ENCODE measurements around the gene FHAD1.

FHAD1 gene

DNA sequence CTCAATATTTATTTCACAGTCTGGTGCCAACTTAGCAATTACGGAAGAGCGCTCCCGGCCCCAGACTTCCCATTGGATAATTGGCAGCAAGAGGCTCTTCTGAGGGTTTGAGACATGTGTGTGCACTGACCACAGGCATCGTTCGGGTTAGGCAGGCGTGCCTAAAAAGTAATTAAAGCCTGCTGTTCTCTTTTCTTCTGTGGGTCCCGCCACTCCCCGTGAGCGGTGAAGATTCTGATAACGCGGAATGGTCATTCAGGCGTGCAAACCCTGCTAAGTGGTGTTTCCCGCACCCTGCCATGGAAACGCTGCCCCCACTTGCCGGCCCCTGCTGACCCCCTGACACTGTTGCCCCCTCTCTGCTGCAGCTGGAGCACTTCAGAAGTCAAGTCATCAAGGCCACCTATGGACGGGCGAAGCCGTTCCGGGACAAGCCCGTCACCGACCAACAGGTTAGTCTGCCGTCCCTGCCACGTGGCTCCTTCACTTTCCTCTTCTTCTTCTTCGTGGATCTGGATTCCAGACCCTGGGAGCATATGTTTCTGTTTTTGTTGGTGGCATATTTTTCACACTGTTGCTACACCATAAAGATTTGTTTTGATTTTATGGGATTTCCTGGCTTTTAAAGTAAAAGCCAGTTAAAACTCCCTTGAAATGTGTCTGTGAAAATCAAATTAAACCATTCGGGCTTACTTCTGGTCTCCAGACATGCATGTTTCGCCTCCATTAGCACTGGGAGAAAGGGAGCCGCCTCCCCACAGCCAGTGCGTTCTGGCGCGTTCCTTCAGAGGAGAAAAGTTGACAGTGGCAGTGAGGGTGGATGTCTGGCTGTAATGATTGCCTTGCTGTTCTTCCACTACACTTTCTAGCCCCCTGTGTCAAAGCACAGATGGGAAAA, 79.9 kb downstream of the FHAD1 start:
- DNase-seq (ENCODE audit: low read depth, low spot score) = no peak

DNA sequence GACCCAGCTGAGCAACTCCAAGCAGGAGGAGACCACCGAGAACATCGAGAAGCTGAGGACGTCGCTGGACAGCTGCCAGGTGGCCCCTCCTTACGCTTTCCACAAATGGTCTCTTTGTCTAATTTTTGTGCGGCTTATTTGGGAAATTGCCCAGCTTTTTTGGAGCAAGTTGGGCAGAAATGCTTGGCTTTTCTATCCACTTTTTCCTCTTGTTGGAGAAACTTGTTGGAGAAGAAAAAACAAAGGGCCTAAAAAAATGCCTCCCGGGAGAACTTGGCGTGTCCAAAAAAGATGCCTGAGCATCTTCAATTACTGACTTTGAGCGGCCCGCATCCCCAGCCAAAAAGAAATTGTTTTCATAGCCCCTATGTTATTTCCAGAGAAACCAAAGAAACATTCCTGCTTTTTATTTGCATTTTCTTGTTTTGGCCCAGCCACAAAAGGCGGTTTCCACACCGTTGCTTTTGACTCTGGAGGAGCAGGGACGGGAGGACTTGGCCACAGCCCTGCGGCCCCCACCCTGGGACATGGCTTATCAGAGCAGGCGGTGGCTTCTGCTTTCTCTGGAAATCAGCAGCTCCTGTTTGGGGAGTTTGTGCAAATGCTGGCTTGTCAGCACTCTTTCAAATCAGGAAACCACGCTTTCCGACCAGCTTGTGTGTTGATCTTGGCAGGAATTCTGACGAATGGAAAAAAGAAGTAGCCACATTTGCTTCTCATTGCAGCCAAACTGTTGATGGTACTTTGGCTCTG, 81.5 kb downstream of the FHAD1 start:
- DNase-seq (ENCODE audit: low read depth, low spot score) = no peak

DNA sequence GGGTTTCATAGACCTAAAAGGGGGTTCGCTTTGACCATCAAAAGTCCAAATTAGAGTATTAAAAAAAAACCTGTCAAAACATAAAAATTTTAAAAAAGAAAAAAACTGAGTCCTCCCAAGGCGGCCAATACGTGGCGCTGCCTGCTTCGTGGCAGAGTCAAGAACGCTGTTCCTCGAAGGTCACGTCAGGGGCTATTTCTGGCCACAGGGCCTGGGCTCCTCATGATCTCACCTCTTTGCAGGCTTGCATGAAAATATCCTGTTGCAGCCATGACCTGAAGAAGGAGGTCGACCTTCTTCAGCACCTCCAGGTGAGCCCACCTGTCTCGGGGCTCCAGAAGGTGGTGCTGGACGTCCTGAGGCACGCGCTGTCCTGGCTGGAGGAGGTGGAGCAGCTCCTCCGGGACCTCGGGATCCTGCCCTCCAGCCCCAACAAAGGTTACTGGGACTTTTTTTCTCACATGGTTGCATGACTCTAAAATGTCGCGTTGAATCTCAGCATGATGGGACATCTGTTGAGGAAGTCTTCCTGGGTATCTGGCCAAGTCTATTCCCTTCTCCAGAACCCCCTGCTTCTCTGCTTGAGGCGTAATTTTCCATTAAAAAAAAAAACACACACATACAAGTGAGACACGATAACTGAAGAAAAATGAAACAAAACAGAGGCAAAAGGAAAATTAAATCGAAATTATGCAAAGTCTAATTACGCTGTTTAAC, 82.2 kb downstream of the FHAD1 start:
- DNase-seq (ENCODE audit: low read depth, low spot score) = no peak

DNA sequence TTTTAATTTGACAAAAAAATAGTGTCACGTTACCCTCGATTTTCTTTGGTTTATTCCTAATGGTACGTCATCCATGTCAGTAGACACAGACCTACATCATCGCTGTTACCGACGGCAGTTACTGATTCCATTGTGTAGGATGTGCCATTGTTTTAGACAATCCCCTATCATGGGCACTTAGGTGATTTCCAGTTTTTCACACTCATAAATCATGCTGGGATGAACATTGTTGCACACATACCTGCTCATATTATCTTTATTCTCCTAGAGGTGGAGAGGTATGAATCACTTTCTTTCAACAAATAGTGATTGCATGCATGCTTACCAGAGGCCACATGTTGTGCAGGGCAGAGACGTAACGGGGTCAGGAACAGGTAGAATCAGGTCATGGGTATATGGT, 83.0 kb downstream of the FHAD1 start:
- no peak for DNase-seq (ENCODE audit: low read depth, low spot score)

DNA sequence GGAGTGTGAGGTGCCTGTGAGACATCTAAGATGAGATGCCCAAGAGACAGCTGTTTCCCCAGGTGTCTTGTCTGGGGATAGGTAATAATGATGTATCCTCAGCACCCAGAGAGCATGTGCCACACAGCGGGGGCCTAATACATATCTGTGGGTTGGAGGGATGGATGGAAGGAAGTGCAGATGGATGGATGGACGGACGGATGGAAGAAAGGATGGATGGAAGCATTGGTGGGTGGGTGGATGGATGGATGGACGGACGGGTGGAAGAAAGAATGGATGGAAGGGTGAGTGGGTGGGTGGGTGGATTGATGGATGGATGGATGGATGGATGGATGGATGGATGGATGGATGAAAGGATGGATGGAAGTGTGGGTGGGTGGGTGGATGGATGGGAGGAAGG, 84.2 kb downstream of the FHAD1 start:
- DNase-seq (ENCODE audit: low read depth, low spot score) = no peak

DNA sequence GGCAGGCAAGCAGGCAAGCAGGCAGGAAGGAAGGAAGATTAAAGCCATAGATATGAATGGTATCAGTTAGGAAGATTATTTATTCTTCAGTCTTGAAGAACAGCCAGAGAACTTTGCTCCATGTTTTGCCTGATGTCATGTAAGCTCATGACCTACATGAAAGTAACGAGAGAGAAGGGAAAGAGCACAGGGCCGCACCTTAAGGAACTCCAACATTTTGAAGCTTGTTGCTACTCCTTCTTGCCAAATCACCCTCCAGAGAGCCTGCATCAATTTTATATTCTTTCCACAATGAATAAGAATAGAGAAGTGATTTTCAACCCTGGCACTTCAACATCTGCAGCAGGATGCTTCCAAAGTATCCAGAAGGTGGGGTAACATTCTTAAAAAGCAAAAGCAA, 84.7 kb downstream of the FHAD1 start:
- no peak for DNase-seq (ENCODE audit: low read depth, low spot score)

DNA sequence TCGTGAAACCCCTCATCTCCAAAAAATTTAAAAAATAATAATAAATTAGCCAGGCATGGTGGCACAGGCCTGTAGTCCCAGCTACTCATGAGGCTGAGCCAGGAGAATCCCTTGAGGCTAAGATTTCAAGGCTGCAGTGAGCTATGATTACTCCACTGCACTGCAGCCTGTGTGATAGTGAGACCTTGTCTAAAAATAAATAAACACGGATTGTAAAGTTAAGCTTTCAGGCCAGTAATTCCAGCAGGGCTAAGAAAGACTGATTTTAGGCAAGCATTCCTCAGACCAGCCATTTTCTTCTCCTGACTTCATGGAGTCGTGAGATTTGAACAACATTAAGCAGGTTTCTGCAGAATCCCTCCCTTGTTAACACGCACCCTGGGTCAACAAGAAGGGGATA, 85.5 kb downstream of the FHAD1 start:
- no peak for DNase-seq (ENCODE audit: low read depth, low spot score)

DNA sequence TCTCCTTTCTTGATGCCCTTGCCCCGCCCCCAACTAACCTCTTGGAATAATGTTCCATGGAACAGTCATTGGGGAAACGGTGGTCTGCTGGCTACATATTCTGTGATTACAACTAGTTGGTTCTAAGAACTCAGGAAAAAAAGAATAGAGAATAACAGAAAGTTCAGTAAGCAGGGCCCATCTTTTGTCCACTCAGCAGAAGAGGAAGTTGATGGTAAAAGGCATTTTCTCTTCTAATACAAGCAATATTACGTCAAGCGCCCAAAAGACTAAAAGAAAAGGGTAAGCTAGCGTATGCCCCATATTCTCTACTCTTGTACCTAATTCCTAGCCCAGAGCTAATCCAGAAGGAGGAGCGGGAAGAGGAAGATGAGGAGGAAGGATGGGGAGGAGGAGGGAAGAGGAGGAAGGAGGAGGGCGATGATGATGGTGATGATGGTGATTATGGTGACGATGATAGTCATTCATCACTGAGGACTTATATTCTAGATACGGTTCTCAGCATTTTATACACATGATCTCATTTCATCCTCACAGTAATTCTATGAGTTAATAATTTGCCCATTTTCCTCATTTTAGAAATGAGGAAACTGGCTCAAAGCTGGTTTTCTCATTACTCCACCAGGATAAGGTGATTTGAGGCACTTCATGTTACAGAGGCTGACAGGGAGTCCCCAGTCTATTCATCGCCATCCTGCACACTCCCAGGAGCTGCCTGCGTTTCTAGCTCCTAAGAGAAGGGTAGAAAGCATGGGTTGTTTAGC, 86.1 kb downstream of the FHAD1 start:
- no peak for DNase-seq (ENCODE audit: low read depth, low spot score)

DNA sequence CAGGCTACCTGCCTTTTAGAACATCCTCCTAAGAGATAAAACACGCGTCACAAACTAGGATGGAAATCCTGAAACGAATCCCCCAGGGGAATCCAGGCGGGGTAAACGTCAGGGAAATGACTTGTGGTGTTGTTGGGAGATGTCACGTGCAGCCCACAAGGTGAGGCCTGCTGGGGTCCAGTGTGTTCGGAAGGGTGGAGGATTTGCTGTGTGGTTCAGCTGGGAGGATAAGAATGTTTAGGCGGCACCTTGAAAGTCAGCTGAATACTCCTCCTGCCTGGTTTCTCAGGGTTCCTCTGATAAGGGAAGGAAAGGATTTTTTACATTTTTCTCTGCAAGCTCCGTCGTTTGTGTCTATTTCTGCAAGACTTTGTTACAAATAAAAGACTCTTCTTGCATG, 88.0 kb downstream of the FHAD1 start:
- no peak for DNase-seq (ENCODE audit: low read depth, low spot score)

DNA sequence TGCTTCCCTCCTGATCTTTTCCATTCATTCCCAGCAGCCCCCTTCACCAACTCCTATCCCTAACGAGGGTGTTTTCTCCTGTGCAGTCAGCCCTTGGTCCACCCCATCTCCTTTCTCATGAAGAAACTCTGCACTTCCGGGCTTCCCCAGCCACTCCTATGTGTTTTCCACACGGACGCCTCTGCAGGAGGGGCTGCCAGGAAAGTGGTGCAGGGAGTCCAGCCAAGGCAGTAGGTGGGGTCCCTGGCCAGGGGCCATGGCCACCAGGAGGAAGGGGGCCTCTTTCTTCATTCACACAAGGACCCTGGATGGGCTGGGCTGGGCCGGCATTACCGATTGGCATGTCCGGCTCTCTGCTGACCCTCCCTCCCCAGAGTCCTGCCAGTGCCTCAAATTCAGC, 89.8 kb downstream of the FHAD1 start:
- no peak for DNase-seq (ENCODE audit: low read depth, low spot score)

DNA sequence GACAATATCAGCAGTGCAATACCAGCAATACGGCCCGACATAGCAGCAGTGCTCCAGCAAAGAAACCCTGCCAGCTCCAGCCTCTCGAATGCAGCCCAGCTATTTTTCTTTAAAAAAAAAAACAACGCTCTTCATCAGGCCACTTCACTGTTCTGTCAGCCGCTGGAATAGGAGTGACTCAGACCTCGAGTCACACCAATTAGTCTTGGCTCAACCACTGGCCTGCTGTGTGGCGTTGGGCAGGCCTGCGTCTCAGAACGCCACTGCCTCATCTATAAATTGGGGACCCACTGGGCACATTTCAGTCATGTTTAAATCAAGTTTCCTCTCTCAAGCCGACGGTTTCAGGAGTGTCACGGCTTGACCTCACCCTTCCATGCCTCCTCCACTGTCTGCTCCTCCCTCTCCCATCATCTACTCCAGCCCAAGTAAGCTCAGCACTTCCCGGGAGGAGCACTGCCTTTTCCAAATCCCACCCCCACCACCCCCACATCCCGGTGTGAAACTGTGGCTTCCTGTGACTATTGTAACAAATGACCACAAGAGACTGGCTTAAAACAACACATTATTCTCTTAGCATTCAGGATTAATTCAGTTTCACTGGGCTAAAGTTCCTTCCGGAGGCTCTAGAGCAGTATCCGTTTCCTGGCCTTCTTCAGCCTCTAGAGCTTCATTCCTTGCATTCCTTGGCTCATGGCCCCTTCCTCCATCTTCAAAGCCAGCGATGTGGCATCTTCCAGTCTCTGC, 90.8 kb downstream of the FHAD1 start:
- DNase-seq (ENCODE audit: low read depth, low spot score) = no peak

DNA sequence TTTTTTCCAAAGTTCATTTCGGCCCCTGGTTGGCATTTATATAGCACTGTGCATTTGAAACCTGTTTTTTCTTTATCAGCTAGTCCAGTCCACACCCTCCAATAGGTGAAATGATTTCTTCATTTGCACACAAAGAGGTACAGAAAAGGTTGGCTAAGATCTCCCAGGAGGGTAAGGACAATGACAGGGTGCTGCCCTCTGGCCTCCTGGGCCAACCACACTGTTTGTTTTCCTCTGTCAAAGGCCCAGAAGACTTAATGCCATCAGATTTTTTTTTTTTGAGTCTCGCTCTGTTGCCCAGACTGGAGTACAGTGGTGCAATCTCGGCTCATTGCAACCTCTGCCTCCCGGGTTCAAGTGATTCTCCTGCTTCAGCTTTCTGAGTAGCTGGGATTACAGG, 92.5 kb downstream of the FHAD1 start:
- DNase-seq (ENCODE audit: low read depth, low spot score) = no peak

DNA sequence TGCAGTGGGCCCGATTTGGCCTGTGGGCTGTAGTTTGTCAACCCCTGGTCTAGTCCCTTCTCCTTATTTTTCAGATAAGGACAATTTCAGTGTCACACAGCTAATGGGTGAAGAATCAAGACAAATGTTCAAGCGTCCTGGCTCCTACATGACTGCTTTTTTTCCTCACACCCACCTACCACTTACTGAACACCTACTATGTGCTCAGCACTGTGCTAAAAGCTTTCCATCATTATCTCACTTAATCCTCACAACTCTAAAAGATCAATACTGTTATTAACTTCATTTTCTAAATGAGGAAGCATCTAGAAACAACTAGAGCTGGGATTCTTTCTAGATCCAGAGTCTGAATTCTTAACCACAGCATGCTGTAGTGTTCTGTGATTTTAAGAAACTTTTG, 94.2 kb downstream of the FHAD1 start:
- DNase-seq (ENCODE audit: low read depth, low spot score) = no peak

DNA sequence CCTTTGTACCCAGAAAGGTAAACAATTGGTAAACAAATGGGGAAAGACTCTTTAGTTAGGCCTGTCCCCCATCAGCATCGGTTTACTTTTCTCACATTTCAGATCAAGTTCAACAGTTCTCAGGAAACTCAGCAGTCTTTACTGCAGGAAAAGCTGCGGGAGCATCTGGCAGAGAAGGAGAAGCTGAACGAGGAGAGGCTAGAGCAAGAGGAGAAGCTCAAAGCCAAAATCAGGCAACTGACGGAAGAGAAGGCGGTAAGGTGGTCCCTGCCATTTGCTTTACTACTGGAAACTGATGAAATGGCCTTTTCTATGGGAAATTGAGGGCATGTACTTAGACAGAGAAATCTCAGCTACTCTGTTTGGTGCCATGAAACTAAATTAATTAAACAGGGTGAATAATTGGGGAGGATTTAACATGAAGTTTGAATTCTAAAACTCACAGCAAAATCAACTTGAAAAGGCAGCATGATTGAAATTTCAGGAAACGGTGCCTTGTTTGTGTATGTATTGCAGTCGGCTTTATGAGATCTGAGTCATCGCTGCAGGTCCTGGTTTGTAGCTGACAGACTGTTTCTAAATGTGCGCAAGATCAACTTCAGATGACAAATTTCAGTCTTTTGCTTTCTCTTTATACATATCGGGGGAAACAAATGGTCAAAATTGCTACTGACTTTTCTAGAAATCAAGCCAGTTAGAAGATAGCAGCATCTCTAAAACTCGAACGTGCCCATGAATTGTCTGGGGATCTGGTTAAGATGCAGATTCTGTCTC, 94.8 kb downstream of the FHAD1 start:
- no peak for DNase-seq (ENCODE audit: low read depth, low spot score)

DNA sequence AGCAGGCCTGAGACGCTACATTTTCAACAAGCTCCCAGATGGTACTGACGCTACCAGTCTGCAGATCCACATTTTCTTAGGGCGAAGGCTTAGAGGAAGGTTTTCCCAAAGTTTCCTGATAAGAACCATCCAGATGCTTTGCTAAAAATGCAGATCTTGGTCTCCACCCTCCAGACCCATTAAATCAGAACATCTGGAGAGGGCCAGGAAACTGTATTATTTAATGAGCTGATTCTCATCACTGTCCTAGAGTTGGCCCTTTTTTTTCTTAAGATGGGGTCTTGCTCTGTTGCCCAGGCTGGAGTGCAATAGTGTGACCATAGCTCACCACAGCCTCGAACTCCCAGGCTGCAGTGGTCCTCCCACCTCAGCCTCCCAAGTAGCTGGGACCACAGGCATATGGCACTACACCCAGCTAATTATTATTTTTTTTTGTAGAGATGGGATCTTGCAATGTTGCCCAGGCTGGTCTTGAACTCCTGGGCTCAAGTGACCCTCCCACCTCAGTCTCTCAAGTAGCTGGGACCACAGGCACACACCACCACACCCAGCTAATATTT, 95.5 kb downstream of the FHAD1 start:
- DNase-seq (ENCODE audit: low read depth, low spot score) = no peak

DNA sequence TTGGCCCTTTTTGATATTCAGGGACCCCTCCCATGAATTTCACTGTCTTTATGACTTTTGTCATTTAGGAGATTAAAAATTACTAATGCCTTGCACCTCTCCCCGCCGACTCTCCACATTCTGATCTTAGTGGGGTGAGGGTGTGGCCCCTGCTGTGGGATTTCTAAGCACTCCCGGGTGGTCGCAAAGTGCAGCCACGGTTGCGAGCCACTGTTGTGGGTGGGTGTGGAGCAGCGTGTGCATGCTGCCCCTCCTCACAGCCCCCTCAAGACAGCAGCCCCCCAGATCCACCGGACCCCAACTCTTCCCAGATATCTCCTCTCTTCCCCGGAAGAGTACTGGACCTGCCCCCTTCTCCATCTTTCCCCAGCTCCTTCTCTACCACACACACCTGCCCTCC, 96.1 kb downstream of the FHAD1 start:
- no peak for DNase-seq (ENCODE audit: low read depth, low spot score)

DNA sequence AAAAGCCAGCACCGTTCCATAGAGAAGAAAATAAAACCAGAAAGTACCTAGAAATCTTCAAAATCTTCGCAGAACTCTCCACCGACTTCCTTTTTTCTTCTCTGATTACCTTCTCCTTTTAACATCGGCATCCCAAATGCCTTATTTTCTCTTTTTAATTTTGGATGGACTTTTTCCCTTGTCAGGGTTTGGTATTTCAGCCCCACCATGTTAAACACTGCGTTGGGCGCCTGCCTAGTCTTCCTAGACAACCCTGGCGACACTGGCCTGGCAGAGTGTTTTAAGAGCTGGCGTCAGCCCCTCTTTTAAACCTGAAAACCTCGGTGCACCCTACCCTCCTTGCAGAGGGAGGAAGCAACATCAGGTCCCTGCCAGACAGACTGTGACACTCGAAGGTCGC, 96.7 kb downstream of the FHAD1 start:
- no peak for DNase-seq (ENCODE audit: low read depth, low spot score)

DNA sequence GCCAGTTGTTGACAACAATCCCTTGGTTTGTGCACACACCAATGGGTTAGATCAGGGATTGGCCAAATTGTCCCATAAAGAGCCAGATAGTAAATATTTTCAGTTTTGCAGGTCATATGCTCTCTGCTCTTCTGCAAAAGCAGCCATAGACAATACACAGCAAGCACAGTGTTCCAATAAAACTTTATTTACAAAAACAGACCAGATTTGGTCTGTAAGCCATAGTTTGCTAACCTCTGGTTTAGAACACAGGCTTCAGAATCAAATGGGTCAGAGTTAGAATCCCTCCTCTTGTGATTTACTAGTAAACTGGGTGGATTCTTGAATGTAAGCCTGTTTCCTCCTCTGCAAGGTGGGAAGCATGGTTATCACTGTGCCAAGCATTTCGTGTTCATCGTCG, 97.4 kb downstream of the FHAD1 start:
- DNase-seq (ENCODE audit: low read depth, low spot score) = no peak

DNA sequence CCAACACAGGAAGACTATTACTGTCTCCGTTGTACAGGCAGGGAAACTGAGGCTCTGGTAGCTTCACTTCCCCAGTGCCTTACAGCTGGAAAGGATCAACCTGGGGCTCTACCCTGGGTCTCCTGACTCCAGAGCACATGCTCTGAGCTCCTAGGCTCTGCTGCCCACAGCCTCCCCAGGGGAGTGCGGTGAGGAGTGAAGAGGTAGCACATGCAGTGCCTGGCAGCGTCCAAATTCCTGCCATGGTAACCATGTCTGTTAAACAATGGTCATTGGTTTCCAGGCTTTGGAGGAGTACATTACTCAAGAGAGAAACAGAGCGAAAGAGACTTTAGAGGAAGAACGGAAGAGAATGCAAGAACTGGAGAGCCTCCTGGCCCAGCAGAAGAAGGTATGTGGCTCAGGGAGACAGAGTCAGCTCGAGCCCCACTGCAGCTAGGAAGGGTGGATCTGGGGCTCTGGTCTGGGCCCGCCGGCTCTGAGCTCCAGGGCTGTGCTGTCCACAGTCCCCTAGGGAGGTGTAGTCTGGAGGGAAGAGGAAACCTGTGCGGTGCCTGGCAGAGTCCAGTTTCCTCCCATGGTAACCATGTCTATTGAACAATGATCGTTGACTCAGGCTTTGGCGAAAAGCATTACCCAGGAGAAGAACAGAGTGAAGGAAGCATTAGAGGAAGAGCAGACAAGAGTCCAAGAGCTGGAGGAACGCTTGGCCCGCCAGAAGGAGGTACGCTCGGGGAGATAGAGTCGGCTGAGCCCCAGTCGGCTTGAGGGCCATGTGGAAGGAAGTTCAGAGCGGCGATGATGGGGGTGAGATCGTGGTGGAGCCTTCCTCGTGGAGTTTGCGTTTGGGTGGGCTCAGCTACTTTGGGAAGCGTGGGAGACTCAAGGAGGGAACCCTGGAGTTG, 98.0 kb downstream of the FHAD1 start:
- DNase-seq (ENCODE audit: low read depth, low spot score) = no peak
